GM13976 (cell line): ENCODE results near the gene KLF16.

ENCODE experiments used
- DNase-seq: peaks from one replicate; pipeline ENCODE4 v3.0.0; 2012; ENCODE audit warnings: low spot score
- CTCF ChIP-seq: IDR thresholded peaks from 2 replicates; pipeline ENCODE4 v1.5.1; 2012; ENCODE audit warnings: borderline replicate concordance, mild to moderate bottlenecking; ENCODE audit not compliant: insufficient read depth; ENCODE audit errors: extremely low read depth, missing control alignments, control extremely low read depth
- in situ Hi-C: fragments of 300-500 bp; cut with MboI; formaldehyde crosslinking; loops from one replicate; pipeline ENCODE4 v1.12.0; 2022; ENCODE audit warnings: low sequenced_read_pairs, mixed read lengths, inconsistent platforms; ENCODE audit not compliant: unreplicated experiment

KLF16 gene

GRCh38 chr19:1862068-1862423 is 1.3 kb downstream of the KLF16 start:
- no peak for DNase-seq
- TF ChIP-seq CTCF = no peak
- in situ Hi-C loops = no loop called here

GRCh38 chr19:1861599-1862031 is 1.8 kb downstream of the KLF16 start:
- DNase-seq = no peak
- in situ Hi-C loops = no loop called here

GRCh38 chr19:1860821-1861598 is 2.4 kb downstream of the KLF16 start:
- no peak for TF ChIP-seq CTCF
- DNase-seq = no peak
- in situ Hi-C loops = no loop called here

More at GRCh38 chr19:1861599-1862031, 1.8 kb downstream of the KLF16 start:
- TF ChIP-seq CTCF = no peak

GRCh38 chr19:1860042-1860775 is 3.2 kb downstream of the KLF16 start:
- no peak for DNase-seq
- TF ChIP-seq CTCF = no peak
- in situ Hi-C loops = no loop called here

- no peak for DNase-seq
- TF ChIP-seq CTCF = no peak
- in situ Hi-C loops = no loop called here
Observed at GRCh38 chr19:1859331-1859781, 4.0 kb downstream of the KLF16 start.

- in situ Hi-C loops = no loop called here
- TF ChIP-seq CTCF = no peak
Observed at GRCh38 chr19:1858412-1859081, 4.8 kb downstream of the KLF16 start.

More at GRCh38 chr19:1858412-1859081, 4.8 kb downstream of the KLF16 start:
- DNase-seq = no peak
